B cell (primary cell): Measurements from ENCODE around the gene NUCB1.

ENCODE experiments used
- CTCF ChIP-seq: fragments of 200-600 bp; IDR thresholded peaks from one replicate; pipeline ENCODE4 v1.8.0; 2022; ENCODE audit warnings: antibody characterized with exemption, mild to moderate bottlenecking
- EZH2 ChIP-seq: IDR thresholded peaks from 2 replicates; pipeline ENCODE4 v1.6.1; 2012; ENCODE audit warnings: borderline replicate concordance, low read depth, mild to moderate bottlenecking, moderate library complexity, low read length; ENCODE audit not compliant: insufficient read depth, poor library complexity, severe bottlenecking

- TF ChIP-seq CTCF (no peak), EZH2 (no peak)
Observed at GRCh38 chr19:48854103-48854502, 46.0 kb upstream of the NUCB1 start.
